ENCODE measurements around the gene BCS1L. TPM values are rescaled to one million over a fixed set of nuclear protein-coding genes. Genes with fewer than 3 reads are reported as not detected.
A peak's percentile ranks its signal among the peaks of the same experiment; 100 is the strongest.

The BCS1L gene
- total RNA-seq, 3 donors from 2014 or later (not counting 1 experiment from before 2014, with no cell fraction given) = 20.1 to 30.9 (median 20.5) TPM

DNA sequence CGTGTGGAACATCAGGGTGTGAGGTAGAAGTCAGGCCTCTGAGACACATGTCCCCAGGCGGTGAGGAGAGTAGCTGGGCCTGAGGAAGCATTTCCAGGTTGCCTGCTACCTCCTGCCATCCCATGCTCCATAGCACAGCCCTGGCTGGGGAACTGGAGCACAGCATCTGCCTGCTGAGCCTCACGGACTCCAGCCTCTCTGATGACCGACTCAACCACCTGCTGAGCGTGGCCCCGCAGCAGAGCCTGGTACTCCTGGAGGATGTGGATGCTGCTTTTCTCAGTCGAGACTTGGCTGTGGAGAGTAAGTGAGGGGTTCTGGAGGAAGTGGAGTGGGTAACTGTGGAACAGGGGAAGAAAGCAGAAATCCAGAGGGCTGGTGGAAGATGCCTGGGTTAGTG, 2.9 kb downstream of the BCS1L start:
- Mint-ChIP-seq H3K27ac (peak overlapping the region in 1 of 2 donors; percentile 8), H3K36me3 (no peaks in the 10 kb centered on the region), H3K4me3 (no peak overlapping the region), H3K27me3 (ENCODE audit: low read depth in 2 of 2) (no peaks in the 10 kb centered on the region), H3K9me3 (no peaks in the 10 kb centered on the region), H3K4me1 (peaks cover 27 to 32% of the 10 kb centered on the region in 2 donors)
- peaks cover 46% of the 10 kb centered on the region for H3K36me3 ChIP-seq (ENCODE audit: control insufficient read depth, insufficient read depth, low read length)
- no peak overlapping the region for H3K27ac ChIP-seq (ENCODE audit: low read length)
- peaks cover 17% of the 10 kb centered on the region for H3K4me1 ChIP-seq (ENCODE audit: control insufficient read depth, insufficient read depth, low read length)
- no peaks in the 10 kb centered on the region for H3K9me3 ChIP-seq (ENCODE audit: control insufficient read depth, insufficient read depth, low read length)
- 95% methylated on average over 7 of the region's 7 CpGs for WGBS (ENCODE audit: insufficient coverage)
- H3K27me3 ChIP-seq (ENCODE audit: control insufficient read depth, insufficient read depth, low read length) = no peaks in the 10 kb centered on the region
- H3K4me3 ChIP-seq (ENCODE audit: low read length) = no peak overlapping the region
- DNase-seq (no peak), ATAC-seq (no peak)
- intact Hi-C loops (cut with micrococcal nuclease) = no loop called here
- TF ChIP-seq, protein P1, sequence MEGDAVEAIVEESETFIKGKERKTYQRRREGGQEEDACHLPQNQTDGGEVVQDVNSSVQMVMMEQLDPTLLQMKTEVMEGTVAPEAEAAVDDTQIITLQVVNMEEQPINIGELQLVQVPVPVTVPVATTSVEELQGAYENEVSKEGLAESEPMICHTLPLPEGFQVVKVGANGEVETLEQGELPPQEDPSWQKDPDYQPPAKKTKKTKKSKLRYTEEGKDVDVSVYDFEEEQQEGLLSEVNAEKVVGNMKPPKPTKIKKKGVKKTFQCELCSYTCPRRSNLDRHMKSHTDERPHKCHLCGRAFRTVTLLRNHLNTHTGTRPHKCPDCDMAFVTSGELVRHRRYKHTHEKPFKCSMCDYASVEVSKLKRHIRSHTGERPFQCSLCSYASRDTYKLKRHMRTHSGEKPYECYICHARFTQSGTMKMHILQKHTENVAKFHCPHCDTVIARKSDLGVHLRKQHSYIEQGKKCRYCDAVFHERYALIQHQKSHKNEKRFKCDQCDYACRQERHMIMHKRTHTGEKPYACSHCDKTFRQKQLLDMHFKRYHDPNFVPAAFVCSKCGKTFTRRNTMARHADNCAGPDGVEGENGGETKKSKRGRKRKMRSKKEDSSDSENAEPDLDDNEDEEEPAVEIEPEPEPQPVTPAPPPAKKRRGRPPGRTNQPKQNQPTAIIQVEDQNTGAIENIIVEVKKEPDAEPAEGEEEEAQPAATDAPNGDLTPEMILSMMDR (IDR thresholded peaks at IDR 0.05) = no peak

DNA sequence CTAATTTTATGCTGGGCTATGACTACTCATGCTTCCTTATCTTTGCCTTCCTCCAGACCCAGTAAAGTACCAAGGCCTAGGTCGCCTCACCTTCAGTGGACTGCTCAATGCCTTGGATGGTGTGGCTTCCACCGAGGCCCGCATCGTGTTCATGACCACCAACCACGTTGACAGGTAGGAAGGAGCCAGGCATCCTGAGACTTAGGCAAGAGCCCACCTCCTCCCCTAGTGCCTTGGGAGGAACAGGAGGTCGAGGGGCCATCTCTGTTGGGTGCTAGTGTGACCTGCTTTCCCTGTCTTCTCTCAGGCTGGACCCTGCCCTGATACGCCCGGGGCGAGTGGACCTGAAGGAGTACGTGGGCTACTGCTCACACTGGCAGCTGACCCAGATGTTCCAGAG, 3.3 kb downstream of the BCS1L start:
- Mint-ChIP-seq H3K27me3 (ENCODE audit: low read depth in 2 of 2) (no peaks in the 10 kb centered on the region), H3K36me3 (no peaks in the 10 kb centered on the region), H3K27ac (peak overlapping the region in 1 of 2 donors; percentile 8), H3K4me3 (no peak overlapping the region), H3K4me1 (peaks cover 24 to 27% of the 10 kb centered on the region in 2 donors), H3K9me3 (no peaks in the 10 kb centered on the region)
- H3K4me3 ChIP-seq (ENCODE audit: low read length) = no peak overlapping the region
- WGBS (ENCODE audit: insufficient coverage) = 95% methylated on average over 10 of the region's 10 CpGs
- H3K36me3 ChIP-seq (ENCODE audit: control insufficient read depth, insufficient read depth, low read length) = peaks cover 50% of the 10 kb centered on the region
- DNase-seq = no peak
- no peak overlapping the region for H3K27ac ChIP-seq (ENCODE audit: low read length)
- no peaks in the 10 kb centered on the region for H3K27me3 ChIP-seq (ENCODE audit: control insufficient read depth, insufficient read depth, low read length)
- TF ChIP-seq, protein P1 (IDR thresholded peaks at IDR 0.05) = no peak
- peaks cover 17% of the 10 kb centered on the region for H3K4me1 ChIP-seq (ENCODE audit: control insufficient read depth, insufficient read depth, low read length)
- no peaks in the 10 kb centered on the region for H3K9me3 ChIP-seq (ENCODE audit: control insufficient read depth, insufficient read depth, low read length)
- ATAC-seq = no peak
- intact Hi-C loops (cut with micrococcal nuclease) = no loop called here

DNA sequence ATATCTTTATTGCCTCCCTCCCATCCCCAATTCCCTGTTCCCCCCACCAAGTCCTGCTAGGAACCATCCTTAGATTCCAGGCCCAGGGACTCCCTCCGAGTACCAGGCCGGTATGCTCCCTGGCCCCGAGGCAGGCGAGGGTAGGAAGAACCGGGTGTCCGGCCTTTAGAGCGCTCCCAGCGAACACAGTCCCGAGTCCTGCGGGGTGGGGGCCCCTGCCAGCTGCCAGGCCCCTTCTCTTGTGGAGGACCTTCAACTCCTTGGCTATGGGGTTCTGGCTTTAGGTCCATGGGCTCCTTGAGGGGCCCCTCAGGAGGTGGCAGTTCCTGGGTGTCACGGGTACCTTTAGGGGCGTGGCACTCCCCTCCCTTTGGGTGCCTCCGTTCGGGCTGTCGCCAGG, 4.4 kb downstream of the BCS1L start:
- Histone ChIP-seq H3K4me1 (ENCODE audit: control insufficient read depth, insufficient read depth, low read length) (peaks cover 8% of the 10 kb centered on the region), H3K27ac (ENCODE audit: low read length) (no peak overlapping the region), H3K36me3 (ENCODE audit: control insufficient read depth, insufficient read depth, low read length) (peaks cover 51% of the 10 kb centered on the region), H3K4me3 (ENCODE audit: low read length) (no peak overlapping the region), H3K27me3 (ENCODE audit: control insufficient read depth, insufficient read depth, low read length) (no peaks in the 10 kb centered on the region), H3K9me3 (ENCODE audit: control insufficient read depth, insufficient read depth, low read length) (no peaks in the 10 kb centered on the region)
- 96% methylated on average over 15 of the region's 15 CpGs for WGBS (ENCODE audit: insufficient coverage)
- intact Hi-C loops (cut with micrococcal nuclease) = no loop called here
- H3K27ac Mint-ChIP-seq = peak overlapping the region in 1 of 2 donors; percentile 53
- DNase-seq (no peak), ATAC-seq (no peak)
- H3K4me1 Mint-ChIP-seq = peaks cover 14 to 16% of the 10 kb centered on the region in 2 donors
- H3K27me3 Mint-ChIP-seq (ENCODE audit: low read depth in 2 of 2) = no peaks in the 10 kb centered on the region
- no peak overlapping the region for H3K4me3 Mint-ChIP-seq
- TF ChIP-seq, protein P1 (IDR thresholded peaks at IDR 0.05) = no peak
- no peaks in the 10 kb centered on the region for H3K9me3 Mint-ChIP-seq
- H3K36me3 Mint-ChIP-seq = no peaks in the 10 kb centered on the region

DNA sequence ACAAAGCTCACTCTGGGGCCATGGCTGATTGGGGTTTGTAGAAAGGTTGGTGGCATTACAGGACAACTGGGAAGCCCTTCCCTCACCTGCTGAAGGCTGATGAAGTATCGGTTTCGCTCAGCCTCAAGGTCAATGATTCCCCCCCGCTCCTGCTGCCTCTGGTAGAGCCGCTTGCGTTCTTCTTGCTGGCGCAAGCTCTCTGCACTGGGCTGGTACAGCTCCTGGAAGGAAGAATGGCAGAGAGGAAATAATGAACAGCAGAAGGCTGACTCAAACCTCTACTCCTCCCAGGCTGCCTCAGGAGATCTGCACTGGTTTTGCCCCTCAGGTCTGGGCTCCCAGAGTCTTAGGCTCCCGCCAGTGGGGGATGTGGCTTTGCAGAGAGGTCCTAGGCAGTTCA, 5.2 kb downstream of the BCS1L start:
- Mint-ChIP-seq H3K4me3 (no peak overlapping the region), H3K9me3 (no peaks in the 10 kb centered on the region), H3K27ac (no peak overlapping the region), H3K36me3 (no peaks in the 10 kb centered on the region), H3K4me1 (peaks cover 9% of the 10 kb centered on the region in 2 donors), H3K27me3 (ENCODE audit: low read depth in 2 of 2) (no peaks in the 10 kb centered on the region)
- Histone ChIP-seq H3K4me3 (ENCODE audit: low read length) (no peak overlapping the region), H3K36me3 (ENCODE audit: control insufficient read depth, insufficient read depth, low read length) (peaks cover 51% of the 10 kb centered on the region), H3K27me3 (ENCODE audit: control insufficient read depth, insufficient read depth, low read length) (no peaks in the 10 kb centered on the region), H3K4me1 (ENCODE audit: control insufficient read depth, insufficient read depth, low read length) (peaks cover 6% of the 10 kb centered on the region), H3K27ac (ENCODE audit: low read length) (no peak overlapping the region), H3K9me3 (ENCODE audit: control insufficient read depth, insufficient read depth, low read length) (no peaks in the 10 kb centered on the region)
- TF ChIP-seq, protein P1 (IDR thresholded peaks at IDR 0.05) = no peak
- no peak for DNase-seq
- ATAC-seq = no peak
- intact Hi-C loops (cut with micrococcal nuclease) = no loop called here
- WGBS (ENCODE audit: insufficient coverage) = 98% methylated on average over 7 of the region's 7 CpGs
